GF-D8 (cell line): ENCODE measurements around the gene ZSCAN5C.
A peak's percentile ranks its signal among the peaks of the same experiment; 100 is the strongest.
"Not testable (repeated sequence)": the region's sequence is repeated elsewhere in the genome, so short reads cannot be mapped to it uniquely, and the experiment has no call there.

ENCODE experiments used
- DNase-seq: peaks from one replicate; lab custom pipeline; 2025; lab: John Stamatoyannopoulos, UW

Gene ZSCAN5C, protein sequence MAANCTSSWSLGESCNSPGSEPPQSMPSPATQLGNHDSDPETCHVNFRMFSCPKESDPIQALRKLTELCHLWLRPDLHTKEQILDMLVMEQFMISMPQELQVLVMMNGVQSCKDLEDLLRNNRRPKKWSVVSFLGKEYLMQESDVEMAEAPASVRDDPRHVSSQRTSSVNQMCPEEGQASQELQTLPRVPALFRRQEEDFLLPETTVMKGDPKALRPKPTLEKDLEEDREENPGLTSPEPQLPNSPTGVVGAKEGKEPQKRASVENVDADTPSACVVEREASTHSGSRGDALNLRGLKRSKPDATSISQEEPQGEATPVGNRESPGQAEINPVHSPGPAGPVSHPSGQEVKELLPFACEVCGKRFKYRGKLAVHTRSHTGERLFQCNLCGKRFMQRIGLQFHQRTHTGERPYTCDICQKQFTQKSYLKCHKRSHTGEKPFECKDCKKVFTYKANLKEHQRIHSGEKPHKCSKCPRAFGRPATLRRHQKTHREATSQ

DNA sequence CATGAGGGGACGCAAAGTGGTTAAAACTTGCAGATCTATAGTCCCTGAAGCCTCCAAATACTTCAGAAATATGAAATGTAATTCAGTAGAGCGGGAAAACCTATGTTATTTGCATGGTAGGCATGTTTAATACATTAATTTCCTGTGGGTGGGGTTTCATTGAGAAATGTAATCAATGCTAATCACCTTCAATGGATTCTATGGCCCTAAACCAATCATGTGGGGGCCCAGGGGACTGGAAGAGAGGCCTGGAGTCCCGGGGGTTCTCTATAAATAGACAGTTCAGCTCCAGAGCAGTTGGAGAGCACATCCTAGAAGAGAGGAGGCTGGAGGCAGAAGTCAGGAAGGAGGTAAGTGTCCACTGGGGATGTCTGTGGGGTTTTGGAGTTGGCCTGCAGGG, at the start of gene ZSCAN5C:
Gene ZSCAN5C (plus strand): TSS at position 301 of the 400 bp plus-strand sequence. CDS start 3,641 bp downstream, outside the sequence.
- no peak for DNase-seq

DNA sequence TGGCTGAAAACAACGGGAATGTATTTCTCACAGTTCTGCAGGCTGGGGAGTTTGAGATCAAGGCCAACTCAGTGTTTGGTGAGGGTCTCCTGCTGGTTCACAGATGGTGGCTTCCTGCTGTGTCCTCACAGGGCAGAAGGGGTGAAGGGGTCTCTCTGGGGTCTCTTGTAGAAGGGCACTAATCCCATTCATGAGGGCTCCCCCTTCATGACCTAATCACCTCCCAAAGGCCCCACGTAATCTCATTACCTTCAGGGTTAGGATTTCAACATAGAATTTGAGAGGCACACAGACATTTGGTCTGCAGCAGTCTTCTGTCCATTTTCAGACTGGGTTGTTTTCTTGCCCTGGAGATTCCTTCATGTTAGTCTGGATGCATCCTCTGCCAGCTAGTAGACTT, 49.4 kb upstream of the ZSCAN5C start:
- no peak for DNase-seq

DNA sequence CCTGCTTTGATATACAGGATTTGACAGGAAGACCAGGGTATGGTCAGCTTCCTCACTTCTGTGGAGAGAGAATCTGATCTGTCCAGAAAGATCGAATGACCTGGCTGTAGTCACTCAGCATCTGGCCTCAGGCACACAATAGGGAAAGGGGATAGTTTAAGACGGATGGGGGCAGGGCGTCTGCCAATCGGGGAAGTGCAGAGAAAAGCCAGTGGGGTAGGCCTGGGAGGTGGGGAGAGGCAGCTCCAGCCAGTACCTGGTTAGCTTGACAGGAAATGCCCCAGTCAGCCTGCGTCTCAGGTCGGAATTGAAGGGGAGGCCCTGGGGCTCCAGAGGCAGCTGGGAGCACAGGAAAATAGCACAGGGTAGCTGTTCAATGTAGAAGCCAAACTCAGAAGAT, 48.6 kb upstream of the ZSCAN5C start:
- no peak for DNase-seq

DNA sequence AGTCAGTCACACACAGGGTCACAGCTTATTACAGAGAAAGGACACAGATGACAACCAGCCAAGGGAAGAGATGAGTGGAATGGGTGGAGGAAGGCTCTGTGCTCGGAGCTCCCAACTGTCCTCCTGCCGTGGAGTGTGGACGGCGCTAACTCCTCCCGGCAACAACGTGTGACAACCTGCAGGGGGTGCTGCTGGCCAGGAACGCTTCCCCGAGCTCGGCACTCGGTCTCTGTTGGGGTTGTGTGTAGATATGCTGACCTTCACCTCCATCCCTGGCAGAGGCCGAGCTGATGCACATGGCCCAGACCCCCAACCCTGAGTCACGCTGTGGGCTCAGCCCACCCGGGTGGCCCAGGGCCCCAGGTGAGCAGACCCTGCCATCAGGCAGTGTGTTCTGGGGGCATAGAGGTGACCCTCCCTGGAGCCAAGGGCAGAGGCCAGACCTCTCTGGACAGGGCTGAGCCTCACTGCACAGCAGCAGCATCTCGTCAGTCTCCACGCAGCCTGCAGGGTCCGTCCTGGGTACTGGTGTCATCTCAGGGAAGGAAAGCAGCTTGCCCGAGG, 46.9 kb upstream of the ZSCAN5C start:
- DNase-seq = no peak

DNA sequence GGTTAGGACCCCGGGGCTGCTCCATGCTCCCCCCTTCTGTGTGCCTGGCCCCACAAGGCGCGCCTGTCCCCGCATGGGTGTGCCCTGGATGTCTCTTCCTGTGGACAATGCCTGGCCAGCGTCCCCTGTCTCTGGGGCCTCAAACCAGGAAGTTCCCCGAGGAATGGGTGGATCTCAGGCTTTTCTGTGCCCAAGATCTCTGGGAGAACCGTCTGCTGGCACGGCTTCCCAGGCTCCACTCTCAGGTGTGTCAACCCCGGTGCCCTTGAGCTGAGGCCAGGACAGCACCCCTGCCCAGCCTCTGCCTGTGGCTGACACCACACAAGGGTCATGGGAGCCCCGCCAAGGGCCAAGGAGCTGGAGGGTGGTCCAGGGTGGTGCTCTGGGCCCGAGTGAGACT, 45.3 kb upstream of the ZSCAN5C start:
- no peak for DNase-seq

DNA sequence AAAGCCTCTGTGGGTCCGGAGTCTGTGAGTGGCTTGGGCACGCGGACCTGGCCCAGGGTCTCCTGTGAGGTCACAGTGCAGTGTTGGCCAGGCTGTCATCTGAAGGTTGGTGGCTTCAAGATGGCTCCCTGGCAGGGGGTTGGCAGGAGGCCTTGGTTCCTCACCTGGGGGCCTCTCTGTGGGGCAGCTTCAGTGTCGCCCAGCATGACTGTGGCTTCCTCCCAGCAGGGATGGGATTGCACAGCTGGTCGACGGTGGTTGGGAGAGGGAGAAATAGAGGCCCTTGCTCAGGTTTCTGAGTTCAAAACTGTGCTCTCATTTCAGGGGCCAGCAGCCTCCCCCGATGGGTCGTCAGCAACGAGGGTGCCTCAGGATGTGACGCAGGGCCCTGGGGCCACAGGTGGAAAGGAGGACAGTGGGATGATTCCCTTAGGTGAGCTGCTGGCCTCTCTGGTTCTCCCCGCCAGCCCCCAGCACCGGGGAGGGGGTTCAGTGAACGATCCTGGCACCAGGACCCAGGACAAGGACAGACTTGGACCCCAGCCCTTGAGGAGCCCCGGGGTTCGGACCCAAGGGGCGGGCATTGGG, 43.8 kb upstream of the ZSCAN5C start:
- no peak for DNase-seq

DNA sequence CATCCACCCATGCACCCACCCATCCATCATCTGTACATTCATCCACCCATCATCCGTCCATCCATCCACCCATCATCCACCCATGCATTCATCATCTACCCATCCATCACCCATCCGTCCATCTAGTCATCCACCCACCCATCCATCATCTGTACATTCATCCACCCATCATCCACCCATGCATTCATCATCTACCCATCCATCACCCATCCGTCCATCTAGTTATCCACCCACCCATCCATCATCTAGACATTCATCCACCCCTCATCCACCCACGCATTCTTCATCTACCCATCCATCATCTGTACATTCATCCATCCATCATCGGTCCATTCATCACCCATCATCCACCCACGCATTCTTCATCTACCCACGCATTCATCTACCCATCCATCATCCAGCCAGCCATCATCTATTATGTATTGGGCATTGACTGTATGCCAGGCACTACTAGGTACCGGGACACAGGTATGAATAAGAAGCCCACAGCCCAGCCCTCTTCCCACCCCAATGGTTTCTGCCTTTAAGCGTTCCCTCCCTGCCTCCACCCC, 43.0 kb upstream of the ZSCAN5C start:
- no peak for DNase-seq

DNA sequence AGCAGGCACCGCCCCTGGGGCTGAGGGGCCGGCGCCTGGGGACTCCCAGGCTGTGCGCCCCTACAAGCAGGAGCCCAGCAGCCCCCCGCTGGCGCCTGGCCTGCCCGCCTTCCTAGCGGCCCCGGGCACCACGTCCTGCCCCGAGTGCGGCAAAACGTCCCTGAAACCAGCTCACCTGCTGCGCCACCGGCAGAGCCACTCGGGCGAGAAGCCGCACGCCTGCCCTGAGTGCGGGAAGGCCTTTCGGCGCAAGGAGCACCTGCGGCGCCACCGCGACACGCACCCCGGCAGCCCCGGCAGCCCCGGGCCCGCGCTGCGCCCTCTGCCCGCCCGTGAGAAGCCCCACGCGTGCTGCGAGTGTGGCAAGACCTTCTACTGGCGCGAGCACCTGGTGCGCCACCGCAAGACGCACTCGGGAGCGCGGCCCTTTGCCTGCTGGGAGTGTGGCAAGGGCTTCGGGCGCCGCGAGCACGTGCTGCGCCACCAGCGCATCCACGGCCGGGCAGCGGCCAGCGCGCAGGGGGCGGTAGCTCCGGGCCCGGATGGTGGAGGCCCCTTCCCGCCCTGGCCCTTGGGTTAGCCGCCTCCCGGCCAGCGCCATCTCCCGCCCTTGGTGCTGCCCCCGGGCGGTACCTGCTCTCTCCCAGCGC, 42.3 kb upstream of the ZSCAN5C start:
- DNase-seq = no peak

DNA sequence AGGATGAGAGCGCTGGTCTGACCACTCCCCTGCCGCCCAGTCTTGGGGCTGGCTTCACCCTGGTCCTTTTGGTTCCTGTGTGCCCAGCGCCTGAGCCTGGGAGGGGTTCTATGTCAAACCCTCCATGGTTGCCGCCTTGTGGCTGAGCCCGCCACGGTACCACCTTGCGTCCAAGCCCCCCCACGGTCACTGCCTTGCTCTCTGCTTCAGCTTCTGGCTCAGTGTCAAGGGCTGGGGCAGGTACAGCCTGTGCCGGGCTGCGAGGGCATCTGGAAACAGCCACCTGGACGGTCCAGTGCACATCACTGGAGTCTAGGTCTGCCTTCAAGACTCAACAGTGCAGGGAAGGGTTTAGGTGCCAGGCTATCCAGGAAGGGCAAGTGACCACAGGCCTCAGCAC, 40.5 kb upstream of the ZSCAN5C start:
- no peak for DNase-seq

DNA sequence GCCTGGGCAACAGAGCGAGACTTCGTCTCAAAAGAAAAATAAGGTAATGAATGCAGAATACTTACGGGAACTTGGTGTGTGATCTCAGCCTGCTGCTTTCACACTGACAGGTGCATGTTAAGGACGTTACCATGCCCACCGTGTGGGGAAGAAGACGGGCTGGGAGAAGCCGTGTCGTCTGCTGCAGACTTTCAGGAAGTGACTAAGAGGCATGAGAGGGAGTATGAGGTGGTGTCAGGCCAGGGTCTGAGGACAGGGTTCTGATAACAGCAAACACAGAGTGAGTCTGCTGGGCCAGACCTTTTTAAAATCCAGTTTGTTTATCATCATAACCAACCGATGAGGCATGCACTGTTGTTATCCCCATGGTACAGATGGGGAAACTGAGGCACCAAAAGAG, 39.8 kb upstream of the ZSCAN5C start:
- DNase-seq = peak; percentile 6

DNA sequence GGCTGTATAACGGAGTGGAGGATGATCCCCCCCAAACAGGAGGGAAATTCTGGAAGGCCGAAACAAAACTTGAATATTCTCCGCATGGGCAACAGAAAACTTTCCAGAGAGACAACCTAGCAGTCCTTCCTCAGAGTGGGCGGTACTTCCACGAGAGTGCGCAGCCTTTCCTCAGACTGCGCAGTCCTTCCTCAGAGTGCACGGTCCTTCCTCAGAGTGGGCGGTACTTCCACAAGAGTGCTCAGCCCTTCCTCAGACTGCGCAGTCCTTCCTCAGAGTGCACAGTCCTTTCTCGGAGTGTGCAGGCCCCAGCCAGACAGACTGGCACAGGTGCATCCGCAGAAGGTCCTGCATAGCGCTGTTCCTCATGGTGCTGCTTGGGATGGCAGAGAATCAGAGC, 39.0 kb upstream of the ZSCAN5C start:
- DNase-seq = peak; percentile 43

DNA sequence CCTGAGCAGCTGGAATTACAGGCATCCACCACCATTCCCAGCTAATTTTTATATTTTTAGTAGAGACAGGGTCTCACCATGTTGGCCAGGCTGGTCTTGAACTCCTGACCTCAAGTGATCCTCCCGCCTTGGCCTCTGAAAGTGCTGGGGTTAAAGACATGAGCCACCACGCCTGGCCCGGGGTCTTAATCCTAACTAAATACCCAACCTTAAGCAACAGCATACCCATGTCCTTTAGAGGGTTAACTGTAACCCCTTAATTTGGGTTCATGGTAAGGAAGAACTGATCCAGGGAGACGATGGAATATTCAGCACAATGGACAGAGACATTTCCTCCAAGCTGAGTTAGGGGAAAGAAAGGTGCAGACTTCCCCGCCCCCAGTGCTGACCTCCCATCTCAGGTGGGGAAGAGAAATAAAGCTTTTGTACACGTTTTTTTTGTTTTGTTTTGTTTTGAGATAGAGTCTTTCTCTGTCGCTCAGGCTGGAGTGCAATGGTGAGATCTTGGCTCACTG, 35.0 kb upstream of the ZSCAN5C start:
- no peak for DNase-seq

DNA sequence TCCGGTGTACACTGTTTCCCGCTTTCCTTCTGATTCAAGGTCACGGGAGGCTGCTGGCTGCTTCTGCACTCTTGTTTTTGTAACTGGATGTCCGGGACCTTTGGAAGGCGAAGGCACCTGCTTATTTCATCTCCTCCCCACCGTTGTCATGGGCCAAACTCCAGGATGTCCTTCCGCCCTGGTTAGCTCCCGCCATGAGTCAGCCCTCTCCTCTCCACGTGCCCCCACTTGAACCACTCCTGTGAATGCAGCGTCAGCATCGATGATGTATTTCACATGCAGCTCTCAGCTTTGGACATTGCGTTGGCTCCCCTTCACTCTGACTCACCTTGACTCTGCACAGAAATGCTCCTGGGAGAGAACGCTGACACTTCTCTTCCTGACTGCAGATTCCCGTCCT, 31.8 kb upstream of the ZSCAN5C start:
- no peak for DNase-seq

DNA sequence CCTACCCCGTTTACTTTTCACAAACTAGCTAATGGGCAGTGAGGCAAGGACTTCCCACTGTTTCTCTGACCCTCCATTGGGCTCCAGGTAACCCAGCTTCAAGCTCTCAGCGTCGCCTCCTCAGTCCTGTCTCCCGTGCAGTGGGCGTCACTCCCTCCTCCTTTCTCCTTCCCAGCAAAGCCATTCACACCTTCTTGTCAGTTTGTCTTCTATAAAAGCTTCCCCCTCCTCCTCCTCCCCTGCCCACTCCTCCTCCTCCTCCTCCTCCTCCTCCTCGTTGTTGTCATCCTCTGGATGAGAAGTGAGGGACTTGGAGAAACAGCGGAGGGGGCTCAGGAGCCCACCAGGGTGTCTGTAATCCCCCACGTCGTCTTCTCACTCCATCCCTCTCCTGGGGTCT, 28.0 kb upstream of the ZSCAN5C start:
- DNase-seq = no peak

DNA sequence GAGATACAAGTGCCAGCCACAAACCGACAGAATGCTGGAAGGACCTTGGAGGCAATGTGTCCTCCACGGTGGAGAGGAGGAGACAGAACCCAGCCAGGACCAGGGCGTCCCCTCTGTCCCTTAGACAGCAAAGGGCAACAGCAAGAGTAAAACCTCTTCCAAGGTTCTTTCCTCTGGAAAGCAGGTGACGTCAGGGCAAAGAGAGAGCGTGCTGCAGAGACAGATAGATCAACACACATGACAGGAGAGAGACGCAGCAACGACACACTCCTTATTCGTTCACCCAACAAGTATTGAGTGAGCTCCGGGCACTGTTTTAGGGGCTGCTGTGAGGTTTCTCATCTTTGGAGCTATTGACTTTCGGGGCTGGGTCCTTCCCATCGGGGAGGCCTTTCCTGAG, 27.5 kb upstream of the ZSCAN5C start:
- DNase-seq = no peak

DNA sequence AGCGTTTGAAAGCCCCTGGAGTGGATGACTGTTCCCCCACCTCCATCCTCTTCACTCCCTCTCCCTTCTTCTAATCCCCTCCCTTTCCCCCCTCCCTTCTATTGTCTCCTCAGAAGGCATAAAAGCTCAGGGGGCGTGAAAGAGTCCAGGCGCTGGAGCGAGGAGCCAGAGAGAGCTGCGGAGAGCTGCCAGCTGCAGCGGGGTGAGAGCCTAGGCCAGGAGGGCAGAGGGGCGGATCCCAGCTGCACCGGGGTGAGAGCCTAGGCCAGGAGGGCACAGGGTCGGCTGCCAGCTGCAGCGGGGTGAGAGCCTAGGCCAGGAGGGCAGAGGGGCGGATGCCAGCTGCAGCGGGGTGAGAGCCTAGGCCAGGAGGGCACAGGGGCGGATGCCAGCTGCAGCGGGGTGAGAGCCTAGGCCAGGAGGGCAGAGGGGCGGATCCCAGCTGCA, 26.2 kb upstream of the ZSCAN5C start, which contains the start of gene GALP:
Gene GALP (plus strand): TSS at position 148 of the 447 bp plus-strand sequence. CDS start 1,101 bp downstream, outside the sequence.
- DNase-seq = not testable (repeated sequence)

DNA sequence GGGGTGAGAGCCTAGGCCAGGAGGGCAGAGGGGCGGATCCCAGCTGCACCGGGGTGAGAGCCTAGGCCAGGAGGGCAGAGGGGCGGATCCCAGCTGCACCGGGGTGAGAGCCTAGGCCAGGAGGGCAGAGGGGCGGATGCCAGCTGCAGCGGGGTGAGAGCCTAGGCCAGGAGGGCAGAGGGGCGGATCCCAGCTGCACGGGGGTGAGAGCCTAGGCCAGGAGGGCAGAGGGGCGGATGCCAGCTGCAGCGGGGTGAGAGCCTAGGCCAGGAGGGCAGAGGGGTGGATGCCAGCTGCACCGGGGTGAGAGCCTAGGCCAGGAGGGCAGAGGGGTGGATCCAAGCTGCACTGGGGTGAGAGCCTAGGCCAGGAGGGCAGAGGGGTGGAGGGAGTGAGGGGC, 25.8 kb upstream of the ZSCAN5C start:
- DNase-seq = not testable (repeated sequence)

DNA sequence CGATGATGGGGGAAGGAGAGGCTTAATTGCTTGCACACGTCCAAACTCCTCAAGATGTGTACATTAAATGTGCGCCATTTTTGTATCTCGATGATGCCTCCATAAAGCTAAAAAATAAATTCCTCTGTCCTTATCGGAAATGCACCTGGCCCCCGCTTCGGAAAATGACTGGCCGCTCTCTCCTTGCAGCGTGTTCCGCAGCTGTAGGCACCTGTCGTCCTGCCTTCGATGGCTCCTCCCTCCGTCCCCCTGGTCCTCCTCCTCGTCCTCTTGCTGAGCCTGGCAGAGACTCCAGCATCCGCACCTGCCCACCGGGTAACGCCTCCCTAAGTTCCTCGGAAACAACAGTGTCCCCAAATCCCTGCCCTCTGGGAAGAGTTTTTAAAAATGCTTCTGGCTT, 25.2 kb upstream of the ZSCAN5C start:
- DNase-seq = no peak

DNA sequence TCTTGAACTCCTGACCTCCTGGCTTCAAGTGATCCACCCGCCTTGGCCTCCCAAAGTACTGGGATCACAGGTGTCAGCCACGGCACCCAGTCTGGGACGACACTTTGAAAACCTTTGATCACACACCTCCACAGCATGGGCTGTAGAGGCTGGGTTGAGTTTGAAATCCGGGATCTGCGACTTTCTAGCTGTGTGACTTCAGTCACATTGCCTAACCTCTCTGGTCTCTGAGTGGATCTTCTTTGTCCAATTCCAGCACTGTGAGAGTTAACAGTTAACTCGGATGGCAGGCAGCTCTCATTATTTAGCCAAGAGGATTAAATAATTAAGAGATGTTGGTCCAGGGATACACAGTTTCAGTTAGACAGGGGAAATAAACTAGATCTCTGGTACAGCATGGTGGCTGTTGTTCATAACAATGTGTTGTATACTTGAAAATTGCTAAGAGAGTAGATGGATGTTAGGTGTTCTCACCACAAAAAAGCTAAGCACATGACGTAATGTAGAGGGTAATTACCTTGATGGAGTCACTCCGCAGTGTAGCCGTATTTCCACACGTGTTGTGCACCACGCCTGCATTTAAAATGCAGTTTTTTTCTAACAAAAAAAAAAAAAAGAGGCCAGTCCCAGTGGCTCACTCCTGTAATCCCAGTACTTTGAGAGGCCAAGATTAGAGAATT, 24.4 kb upstream of the ZSCAN5C start:
- DNase-seq = no peak

DNA sequence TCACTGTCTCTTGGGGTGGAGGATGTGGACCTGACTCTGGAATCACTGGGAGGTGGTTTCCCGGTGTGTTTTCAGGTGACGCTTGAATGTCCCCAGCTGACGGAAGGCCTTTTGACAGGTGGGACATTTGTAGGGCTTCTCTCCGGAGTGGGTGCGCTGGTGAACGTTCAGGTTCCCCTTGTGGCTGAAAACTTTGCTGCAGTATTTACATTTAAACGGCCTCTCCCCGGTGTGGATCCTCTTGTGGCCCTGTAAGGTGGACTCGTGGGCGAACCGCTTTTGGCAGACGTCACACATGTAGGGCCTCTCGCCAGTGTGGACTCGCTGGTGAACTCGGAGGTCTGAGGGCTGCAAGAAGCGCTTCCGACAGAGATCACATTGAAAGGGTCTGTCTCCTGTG, 12.3 kb upstream of the ZSCAN5C start:
- no peak for DNase-seq

DNA sequence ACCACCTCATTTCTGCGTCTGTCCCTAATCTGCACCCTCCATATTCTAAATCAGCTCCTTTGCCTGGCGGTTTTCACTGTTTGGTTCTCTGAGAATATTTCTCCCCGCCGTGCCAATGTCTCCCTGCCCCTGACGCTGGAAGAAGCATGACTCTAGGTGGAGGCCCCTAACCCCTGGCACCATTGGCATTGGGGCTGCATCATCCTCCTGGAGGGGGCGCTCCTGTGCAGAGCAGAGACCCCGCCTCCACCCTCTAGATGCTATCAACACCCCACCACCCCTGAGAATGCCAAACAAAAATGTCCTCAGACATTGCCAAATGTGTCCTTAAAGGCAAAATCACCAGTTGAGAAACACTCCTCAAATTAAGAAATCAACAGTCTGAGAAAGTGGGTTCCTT, 11.0 kb upstream of the ZSCAN5C start:
- no peak for DNase-seq
